D721Med (cell line): ENCODE measurements around the gene PITX1.

ENCODE experiments used
- DNase-seq: peaks from one replicate; pipeline ENCODE4 v3.0.0; 2011; ENCODE audit warnings: low spot score; ENCODE audit not compliant: insufficient read length
- FAIRE-seq: peaks from 2 replicates; lab custom pipeline; 2011; peaks lifted over from hg19 to GRCh38; lab: Jason Lieb, UNC
- CTCF ChIP-seq: IDR thresholded peaks from 2 replicates; pipeline ENCODE4 v1.5.1; 2012; ENCODE audit warnings: mild to moderate bottlenecking, control low read depth; ENCODE audit not compliant: insufficient read depth; ENCODE audit errors: missing control alignments

PITX1 gene

GRCh38 chr5:135055396-135055795 lies 21.4 kb upstream of the PITX1 start:
- no peak for FAIRE-seq
- TF ChIP-seq CTCF: no peak
- DNase-seq: no peak

GRCh38 chr5:135054546-135054945 lies 20.5 kb upstream of the PITX1 start:
- no peak for TF ChIP-seq CTCF
- DNase-seq: no peak
- FAIRE-seq: no peak

GRCh38 chr5:135053989-135054388 lies 20.0 kb upstream of the PITX1 start:
- no peak for FAIRE-seq

GRCh38 chr5:135053278-135053677 lies 19.2 kb upstream of the PITX1 start:
- TF ChIP-seq CTCF: no peak
- DNase-seq: no peak
- no peak for FAIRE-seq

More at GRCh38 chr5:135053989-135054388, 20.0 kb upstream of the PITX1 start:
- no peak for DNase-seq
- no peak for TF ChIP-seq CTCF

GRCh38 chr5:135052511-135053145 lies 18.6 kb upstream of the PITX1 start:
- DNase-seq: no peak
- no peak for TF ChIP-seq CTCF
- FAIRE-seq: no peak

GRCh38 chr5:135051872-135052271 lies 17.8 kb upstream of the PITX1 start:
- no peak for FAIRE-seq
- TF ChIP-seq CTCF: no peak

GRCh38 chr5:135051399-135051798 lies 17.4 kb upstream of the PITX1 start:
- DNase-seq: no peak
- no peak for TF ChIP-seq CTCF
- no peak for FAIRE-seq

More at GRCh38 chr5:135051872-135052271, 17.8 kb upstream of the PITX1 start:
- DNase-seq: no peak
